ENCODE measurements around the gene C5orf24.

GRCh38 chr5:134817006-134817405 is 28.8 kb upstream of the C5orf24 start:
- TF ChIP-seq, protein P1, sequence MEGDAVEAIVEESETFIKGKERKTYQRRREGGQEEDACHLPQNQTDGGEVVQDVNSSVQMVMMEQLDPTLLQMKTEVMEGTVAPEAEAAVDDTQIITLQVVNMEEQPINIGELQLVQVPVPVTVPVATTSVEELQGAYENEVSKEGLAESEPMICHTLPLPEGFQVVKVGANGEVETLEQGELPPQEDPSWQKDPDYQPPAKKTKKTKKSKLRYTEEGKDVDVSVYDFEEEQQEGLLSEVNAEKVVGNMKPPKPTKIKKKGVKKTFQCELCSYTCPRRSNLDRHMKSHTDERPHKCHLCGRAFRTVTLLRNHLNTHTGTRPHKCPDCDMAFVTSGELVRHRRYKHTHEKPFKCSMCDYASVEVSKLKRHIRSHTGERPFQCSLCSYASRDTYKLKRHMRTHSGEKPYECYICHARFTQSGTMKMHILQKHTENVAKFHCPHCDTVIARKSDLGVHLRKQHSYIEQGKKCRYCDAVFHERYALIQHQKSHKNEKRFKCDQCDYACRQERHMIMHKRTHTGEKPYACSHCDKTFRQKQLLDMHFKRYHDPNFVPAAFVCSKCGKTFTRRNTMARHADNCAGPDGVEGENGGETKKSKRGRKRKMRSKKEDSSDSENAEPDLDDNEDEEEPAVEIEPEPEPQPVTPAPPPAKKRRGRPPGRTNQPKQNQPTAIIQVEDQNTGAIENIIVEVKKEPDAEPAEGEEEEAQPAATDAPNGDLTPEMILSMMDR (IDR thresholded peaks at IDR 0.05), result no peak
- no peak for TF ChIP-seq POLR2A (IDR thresholded peaks at IDR 0.05)
